Left ventricle myocardium superior (tissue), 1 donor: ENCODE data around the gene TECPR2. TPM values are rescaled to one million over a fixed set of nuclear protein-coding genes. Genes with fewer than 3 reads are reported as not detected.
A peak's percentile ranks its signal among the peaks of the same experiment; 100 is the strongest.

ENCODE experiments used
- ATAC-seq: fragments of 200-7000 bp; cut with Tn5 transposase; one replicate; pipeline ENCODE4 v1.9.1; 2020; ENCODE audit warnings: mild to moderate bottlenecking, moderate library complexity
- DNase-seq: peaks from one replicate; pipeline ENCODE4 v3.0.0-alpha.2; 2020
- intact Hi-C: fragments of 100-400 bp; cut with micrococcal nuclease; formaldehyde crosslinking; loops from one replicate; pipeline ENCODE4 v1.11.0; 2022
- total RNA-seq: library from RNA; stranded (reverse); fragmentation: NEBNext Ultra II Directional; extraction: Animal tissue kit (Norgen Biotek cat#: 25700); gene quantifications from one replicate; pipeline ENCODE4 v1.2.1, GENCODE V29; 2021
- donor health status: DM: no; HTN: yes; CAD: no; lungs with severe emphysema.

Gene TECPR2
- total RNA-seq, 1 donor from 2014 or later, result 22.5 TPM

GRCh38 chr14:102418169-102418852, 55.6 kb downstream of the TECPR2 start:
- intact Hi-C loops, result no loop called here
- ATAC-seq (no peak), DNase-seq (no peak)

GRCh38 chr14:102418853-102419240, 56.1 kb downstream of the TECPR2 start:
- DNase-seq (no peak), ATAC-seq (no peak)
- intact Hi-C loops, result no loop called here

GRCh38 chr14:102419276-102419675, 56.5 kb downstream of the TECPR2 start:
- no peak for ATAC-seq
- DNase-seq, result no peak
- intact Hi-C loops, result no loop called here

- no peak for ATAC-seq
- intact Hi-C loops, result no loop called here
- DNase-seq, result no peak
Observed at GRCh38 chr14:102419716-102420115, 57.0 kb downstream of the TECPR2 start.

- DNase-seq (no peak), ATAC-seq (no peak)
- intact Hi-C loops, result no loop called here
Observed at GRCh38 chr14:102421411-102422057, 58.8 kb downstream of the TECPR2 start.

- no peak for DNase-seq
- no peak for ATAC-seq
- intact Hi-C loops, result no loop called here
Observed at GRCh38 chr14:102424520-102424919, 61.8 kb downstream of the TECPR2 start.

GRCh38 chr14:102424923-102425322, 62.2 kb downstream of the TECPR2 start:
- intact Hi-C loops, result no loop called here
- no peak for ATAC-seq
- no peak for DNase-seq

GRCh38 chr14:102426796-102427195, 64.1 kb downstream of the TECPR2 start:
- intact Hi-C loops, result no loop called here
- no peak for ATAC-seq

GRCh38 chr14:102427642-102428041, 64.9 kb downstream of the TECPR2 start:
- intact Hi-C loops, result no loop called here
- DNase-seq (no peak), ATAC-seq (no peak)

More at GRCh38 chr14:102426796-102427195, 64.1 kb downstream of the TECPR2 start:
- no peak for DNase-seq

- intact Hi-C loops, result no loop called here
- DNase-seq, result no peak
- no peak for ATAC-seq
Observed at GRCh38 chr14:102430212-102430908, 67.6 kb downstream of the TECPR2 start.

- DNase-seq, result no peak
- intact Hi-C loops, result no loop called here
- no peak for ATAC-seq
Observed at GRCh38 chr14:102431751-102432150, 69.0 kb downstream of the TECPR2 start.

- no peak for ATAC-seq
- intact Hi-C loops, result loop anchor here (5.0 kb wide), 1 partner anchor 83 kb away; no protein-coding TSS in a partner anchor
- DNase-seq, result no peak
Observed at GRCh38 chr14:102434647-102435175, 72.0 kb downstream of the TECPR2 start.

GRCh38 chr14:102437997-102438915, 75.5 kb downstream of the TECPR2 start:
- peak; percentile 92 for DNase-seq
- ATAC-seq, result peak; percentile 96
- intact Hi-C loops, result loop anchor here (5.0 kb wide), 1 partner anchor 79 kb away; no protein-coding TSS in a partner anchor

GRCh38 chr14:102439556-102439955, 76.8 kb downstream of the TECPR2 start:
- no peak for DNase-seq
- ATAC-seq, result no peak
- intact Hi-C loops, result loop anchor here (5.0 kb wide), 1 partner anchor 78 kb away; no protein-coding TSS in a partner anchor

- intact Hi-C loops, result no loop called here
- no peak for DNase-seq
- no peak for ATAC-seq
Observed at GRCh38 chr14:102440392-102440791, 77.7 kb downstream of the TECPR2 start.

- no peak for DNase-seq
- no peak for ATAC-seq
- intact Hi-C loops, result no loop called here
Observed at GRCh38 chr14:102442241-102443211, 79.8 kb downstream of the TECPR2 start.

- intact Hi-C loops, result no loop called here
- no peak for ATAC-seq
- DNase-seq, result no peak
Observed at GRCh38 chr14:102445066-102445465, 82.3 kb downstream of the TECPR2 start.

- intact Hi-C loops, result no loop called here
- no peak for DNase-seq
- ATAC-seq, result no peak
Observed at GRCh38 chr14:102445641-102446040, 82.9 kb downstream of the TECPR2 start.
